Fibroblast of lung (primary cell): ENCODE results near the gene JAKMIP1. TPM values are rescaled to one million over a fixed set of nuclear protein-coding genes. Genes with fewer than 3 reads are reported as not detected.

Experiments
- DNase-seq, 2 donors: peaks; one replicate each; pipeline versions ENCODE4 v3.0.0 to v3.0.0-alpha.2; 2010; ENCODE audit warnings: low read depth in 2 of 2
- H2AFZ ChIP-seq: 2 replicates; pipeline ENCODE4 v1.5.1; 2012; ENCODE audit warnings: low read length, control low read depth, inconsistent platforms
- H3K27ac ChIP-seq: 2 replicates; pipeline ENCODE4 v1.5.1; 2011; ENCODE audit warnings: low read length, control low read depth; ENCODE audit not compliant: insufficient read depth
- H3K27me3 ChIP-seq: 2 replicates; pipeline ENCODE4 v1.5.1; 2011; ENCODE audit warnings: mild to moderate bottlenecking, low read length; ENCODE audit not compliant: control insufficient read depth, insufficient read depth
- H3K36me3 ChIP-seq: 2 replicates; pipeline ENCODE4 v1.5.1; 2011; ENCODE audit warnings: low read length; ENCODE audit not compliant: control insufficient read depth, insufficient read depth
- H3K4me1 ChIP-seq: 2 replicates; pipeline ENCODE4 v1.5.1; 2011; ENCODE audit warnings: low read length; ENCODE audit not compliant: control insufficient read depth, insufficient read depth; ENCODE audit errors: extremely low read depth
- H3K4me2 ChIP-seq: 2 replicates; pipeline ENCODE4 v1.5.1; 2011; ENCODE audit warnings: low read length, control low read depth; ENCODE audit not compliant: insufficient read depth; ENCODE audit errors: extremely low read depth
- H3K4me3 ChIP-seq, 4 experiments: fragments of 200-600 bp in 1 of 4; sonication (generic) in 1 of 4; replicated peaks in 1 of 4; 2 replicates each; pipeline ENCODE4 v1.5.1; 2011 to 2016; ENCODE audit warnings: low read length in 4 of 4, low read depth in 3 of 4, mild to moderate bottlenecking in 3 of 4, control low read depth in 2 of 4, inconsistent platforms in 1 of 4, mixed read lengths in 1 of 4; ENCODE audit not compliant: insufficient read depth in 1 of 4; ENCODE audit errors: control extremely low read depth in 1 of 4
- H3K79me2 ChIP-seq: 2 replicates; pipeline ENCODE4 v1.5.1; 2012; ENCODE audit warnings: mild to moderate bottlenecking, low read length, inconsistent platforms; ENCODE audit not compliant: control insufficient read depth, insufficient read depth
- H3K9ac ChIP-seq: 2 replicates; pipeline ENCODE4 v1.5.1; 2011; ENCODE audit warnings: mild to moderate bottlenecking, low read length, control low read depth; ENCODE audit not compliant: insufficient read depth
- H3K9me3 ChIP-seq: 2 replicates; pipeline ENCODE4 v1.5.1; 2012; ENCODE audit warnings: low read depth, low read length; ENCODE audit not compliant: control insufficient read depth, insufficient read depth
- H4K20me1 ChIP-seq: 2 replicates; pipeline ENCODE4 v1.5.1; 2011; ENCODE audit warnings: low read length; ENCODE audit not compliant: control insufficient read depth, insufficient read depth; ENCODE audit errors: extremely low read depth
- EZH2 ChIP-seq: IDR thresholded peaks from 2 replicates; pipeline ENCODE4 v1.5.1; 2012; ENCODE audit warnings: low read length, control low read depth, mild to moderate bottlenecking; ENCODE audit errors: missing control alignments
- polyA plus RNA-seq, 2 donors: library from polyadenylated mRNA; depleted of rRNA in 1 of 2; stranded (reverse) in 1 of 2; unstranded in 1 of 2; fragments of >200 nt; gene quantifications; 2 replicates each; pipeline ENCODE4 v1.2.1, GENCODE V29; 2011 to 2012; ENCODE audit warnings: missing spikeins in 1 of 2
- total RNA-seq: library from RNA; depleted of rRNA; stranded (reverse); fragments of >200 nt; gene quantifications from 2 replicates; pipeline ENCODE4 v1.2.1, GENCODE V29; 2014
- TF ChIP-seq, protein P1 (sequence below), 2 donors: IDR thresholded peaks in 1 of 2; conservative IDR thresholded peaks in 1 of 2; 1 replicate in 1 of 2; 2 replicates in 1 of 2; pipeline ENCODE4 v1.5.1; 2011 to 2012; ENCODE audit warnings: low read length in 2 of 2, control low read depth in 1 of 2, inconsistent platforms in 1 of 2, low read depth in 1 of 2, mild to moderate bottlenecking in 1 of 2

JAKMIP1 gene
- total and polyA plus RNA-seq, 2 donors (not counting 1 experiment from before 2014, with no cell fraction given), result not detected

DNA sequence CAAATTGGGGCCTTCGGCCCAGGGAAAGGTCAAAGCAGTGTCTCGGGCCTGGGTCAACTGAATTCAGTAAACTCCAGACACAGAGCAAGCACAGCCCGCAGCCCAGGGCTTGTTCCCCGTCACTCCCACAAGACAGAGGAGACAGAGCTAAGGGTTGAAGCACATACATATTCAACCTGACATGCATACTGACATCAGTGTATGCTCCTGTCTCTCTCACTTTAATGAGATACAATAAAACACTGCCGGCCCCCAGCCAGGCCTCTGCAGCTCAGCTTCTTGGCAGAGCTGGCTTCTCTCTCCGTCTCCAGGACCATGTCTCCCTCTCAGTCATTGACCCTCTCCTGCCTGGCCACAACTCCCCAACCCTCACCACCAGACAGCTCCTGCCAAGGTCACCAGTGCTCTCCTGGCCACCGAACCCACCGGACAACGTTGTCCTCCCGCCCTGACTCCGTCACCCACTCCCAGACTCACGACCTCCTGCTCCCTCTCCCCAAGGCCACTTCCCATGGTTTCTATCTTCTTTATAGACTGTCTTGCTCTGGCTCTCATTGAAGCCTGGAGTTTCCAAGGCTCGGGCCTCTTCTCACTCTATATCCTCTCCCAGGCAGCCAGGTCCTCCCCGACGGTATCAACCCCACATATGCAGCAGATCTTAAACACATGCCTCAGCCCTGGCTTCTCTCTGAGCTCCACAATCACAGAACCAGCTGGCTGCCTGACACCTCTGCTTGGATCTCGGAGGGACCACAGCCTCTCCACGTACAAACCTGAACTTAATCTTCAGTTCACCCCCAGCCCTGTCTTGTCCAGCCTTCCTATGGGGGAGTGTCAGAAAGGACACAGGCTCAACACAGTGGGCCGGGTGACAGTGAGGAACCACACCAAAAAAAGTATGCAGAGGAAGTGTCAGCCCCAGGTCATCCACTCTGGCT, 114.4 kb downstream of the JAKMIP1 start:
- H3K9ac ChIP-seq, result no peak overlapping the region
- H3K4me3 ChIP-seq, result no peak overlapping the region
- H4K20me1 ChIP-seq, result no peaks in the 10 kb centered on the region
- H3K27ac ChIP-seq, result no peak overlapping the region
- H3K36me3 ChIP-seq, result no peaks in the 10 kb centered on the region
- H3K4me1 ChIP-seq, result no peaks in the 10 kb centered on the region
- H2AFZ ChIP-seq, result no peak overlapping the region
- H3K79me2 ChIP-seq, result no peaks in the 10 kb centered on the region
- TF ChIP-seq, protein P1, sequence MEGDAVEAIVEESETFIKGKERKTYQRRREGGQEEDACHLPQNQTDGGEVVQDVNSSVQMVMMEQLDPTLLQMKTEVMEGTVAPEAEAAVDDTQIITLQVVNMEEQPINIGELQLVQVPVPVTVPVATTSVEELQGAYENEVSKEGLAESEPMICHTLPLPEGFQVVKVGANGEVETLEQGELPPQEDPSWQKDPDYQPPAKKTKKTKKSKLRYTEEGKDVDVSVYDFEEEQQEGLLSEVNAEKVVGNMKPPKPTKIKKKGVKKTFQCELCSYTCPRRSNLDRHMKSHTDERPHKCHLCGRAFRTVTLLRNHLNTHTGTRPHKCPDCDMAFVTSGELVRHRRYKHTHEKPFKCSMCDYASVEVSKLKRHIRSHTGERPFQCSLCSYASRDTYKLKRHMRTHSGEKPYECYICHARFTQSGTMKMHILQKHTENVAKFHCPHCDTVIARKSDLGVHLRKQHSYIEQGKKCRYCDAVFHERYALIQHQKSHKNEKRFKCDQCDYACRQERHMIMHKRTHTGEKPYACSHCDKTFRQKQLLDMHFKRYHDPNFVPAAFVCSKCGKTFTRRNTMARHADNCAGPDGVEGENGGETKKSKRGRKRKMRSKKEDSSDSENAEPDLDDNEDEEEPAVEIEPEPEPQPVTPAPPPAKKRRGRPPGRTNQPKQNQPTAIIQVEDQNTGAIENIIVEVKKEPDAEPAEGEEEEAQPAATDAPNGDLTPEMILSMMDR (conservative IDR thresholded peaks at IDR 0.05 in 1 of 2, IDR thresholded peaks at IDR 0.05 in 1 of 2; ENCODE audit: low read depth in 1 of 2, low read length in 2 of 2), result no peak
- TF ChIP-seq EZH2, result no peak
- no peaks in the 10 kb centered on the region for H3K27me3 ChIP-seq
- H3K9me3 ChIP-seq, result no peaks in the 10 kb centered on the region
- H3K4me2 ChIP-seq, result no peak overlapping the region
- no peak for DNase-seq

DNA sequence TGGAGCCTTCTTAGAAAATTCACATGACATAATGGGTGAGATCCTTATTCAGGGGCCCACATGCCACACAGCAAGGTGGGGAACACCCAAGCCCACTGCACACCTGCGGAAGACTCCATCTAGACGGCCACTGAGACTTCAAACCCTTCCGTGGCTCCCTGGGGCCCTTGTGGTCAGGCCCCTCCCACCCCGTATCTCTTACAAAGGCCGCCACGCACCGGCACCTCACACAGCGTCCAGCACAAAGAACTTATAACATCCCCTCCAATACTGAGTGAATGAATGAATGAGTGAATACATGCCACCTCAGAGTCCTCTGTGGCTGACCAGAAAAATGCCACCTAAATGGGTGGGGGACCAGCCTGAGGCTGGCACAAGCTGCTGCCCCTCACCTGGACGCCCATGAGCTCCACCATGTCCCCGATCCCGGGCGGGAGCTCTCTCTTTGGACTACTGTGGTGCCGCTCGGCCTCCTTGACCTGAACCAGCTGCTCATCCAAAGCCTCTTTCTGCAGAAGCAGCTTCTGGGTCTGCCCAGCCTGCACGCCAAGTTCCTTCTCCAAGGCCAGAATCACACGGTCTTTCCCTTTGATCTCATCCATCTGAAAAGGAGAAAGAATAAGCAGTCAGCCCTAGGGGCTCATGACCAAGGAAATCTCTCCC, 115.2 kb downstream of the JAKMIP1 start:
- TF ChIP-seq EZH2, result no peak
- TF ChIP-seq, protein P1 (conservative IDR thresholded peaks at IDR 0.05 in 1 of 2, IDR thresholded peaks at IDR 0.05 in 1 of 2; ENCODE audit: low read depth in 1 of 2, low read length in 2 of 2), result no peak
- no peak overlapping the region for H2AFZ ChIP-seq
- no peaks in the 10 kb centered on the region for H3K4me1 ChIP-seq
- no peak overlapping the region for H3K27ac ChIP-seq
- no peak overlapping the region for H3K4me3 ChIP-seq
- H4K20me1 ChIP-seq, result no peaks in the 10 kb centered on the region
- H3K36me3 ChIP-seq, result no peaks in the 10 kb centered on the region
- H3K27me3 ChIP-seq, result no peaks in the 10 kb centered on the region
- H3K9ac ChIP-seq, result no peak overlapping the region
- H3K9me3 ChIP-seq, result no peaks in the 10 kb centered on the region
- no peak for DNase-seq
- H3K79me2 ChIP-seq, result no peaks in the 10 kb centered on the region
- H3K4me2 ChIP-seq, result no peak overlapping the region

DNA sequence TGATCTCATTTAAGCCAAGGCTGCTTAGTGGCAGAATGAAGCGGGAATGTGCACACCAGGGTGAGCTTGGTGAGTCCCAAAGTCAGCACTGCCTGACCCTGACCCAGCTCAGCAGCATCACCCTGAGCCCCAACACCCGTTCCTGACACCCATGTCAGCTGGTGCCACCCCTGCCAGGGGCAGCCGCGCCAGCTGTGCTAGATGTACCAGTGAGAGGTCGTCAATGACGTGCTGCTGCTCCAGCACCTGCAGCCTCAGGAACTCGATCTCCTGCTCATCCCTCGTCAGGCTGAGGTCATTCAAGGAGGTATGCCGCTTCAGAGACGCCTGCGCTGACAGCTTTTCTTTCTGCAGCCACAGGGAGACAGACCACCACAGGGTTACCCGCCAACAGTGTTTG, 120.4 kb downstream of the JAKMIP1 start:
- no peaks in the 10 kb centered on the region for H3K4me1 ChIP-seq
- no peak for TF ChIP-seq EZH2
- TF ChIP-seq, protein P1 (conservative IDR thresholded peaks at IDR 0.05 in 1 of 2, IDR thresholded peaks at IDR 0.05 in 1 of 2; ENCODE audit: low read depth in 1 of 2, low read length in 2 of 2), result no peak
- H3K9me3 ChIP-seq, result no peaks in the 10 kb centered on the region
- no peak overlapping the region for H3K4me2 ChIP-seq
- H3K9ac ChIP-seq, result no peak overlapping the region
- H3K36me3 ChIP-seq, result no peaks in the 10 kb centered on the region
- no peak overlapping the region for H3K27ac ChIP-seq
- no peaks in the 10 kb centered on the region for H3K27me3 ChIP-seq
- no peaks in the 10 kb centered on the region for H4K20me1 ChIP-seq
- H3K4me3 ChIP-seq, result no peak overlapping the region
- no peak for DNase-seq
- no peak overlapping the region for H2AFZ ChIP-seq
- no peaks in the 10 kb centered on the region for H3K79me2 ChIP-seq
